ENCODE data around the gene CMAS. TPM values are rescaled to one million over a fixed set of nuclear protein-coding genes. Genes with fewer than 3 reads are reported as not detected.

Gene CMAS
- total RNA-seq, 2 donors from 2014 or later, result 50.2 to 87.3 TPM

GRCh38 chr12:22101749-22102243, 55.8 kb downstream of the CMAS start:
- no peak overlapping the region for H3K27ac ChIP-seq (ENCODE audit: low read depth, low read length)
- no peaks in the 10 kb centered on the region for H3K27me3 ChIP-seq (ENCODE audit: control insufficient read depth, insufficient read depth, low read length, poor library complexity, severe bottlenecking)
- WGBS, 2 experiments (ENCODE audit: insufficient coverage in 1 of 2, insufficient read length in 1 of 2), result 82 to 96% methylated on average over 3 to 5 of the region's 5 CpGs
- no peak overlapping the region for H3K9ac ChIP-seq (ENCODE audit: extremely low read depth, low read length, poor library complexity, severe bottlenecking)
- no peak overlapping the region for H3K4me3 ChIP-seq (ENCODE audit: low read length)
- H3K36me3 ChIP-seq (ENCODE audit: control insufficient read depth, insufficient read depth, low read length), result no peaks in the 10 kb centered on the region
- DNase-seq, result no peak
- no peak overlapping the region for H3K4me3 Mint-ChIP-seq
- H3K4me1 ChIP-seq (ENCODE audit: control insufficient read depth, insufficient read depth, low read length), result no peaks in the 10 kb centered on the region
- no peak overlapping the region for H3K27ac Mint-ChIP-seq
- H3K4me1 Mint-ChIP-seq, result peaks cover 7% of the 10 kb centered on the region
- no peaks in the 10 kb centered on the region for H3K36me3 Mint-ChIP-seq (ENCODE audit: low read depth)
- no peak for TF ChIP-seq CTCF (conservative IDR thresholded peaks at IDR 0.05)
- H3K9me3 ChIP-seq (ENCODE audit: control insufficient read depth, low read length), result peaks cover 10% of the 10 kb centered on the region
- peaks cover 24% of the 10 kb centered on the region for H3K27me3 Mint-ChIP-seq (ENCODE audit: insufficient read depth)
- H3K9me3 Mint-ChIP-seq, result no peaks in the 10 kb centered on the region

- no peak for TF ChIP-seq CTCF (conservative IDR thresholded peaks at IDR 0.05)
- Mint-ChIP-seq H3K36me3 (ENCODE audit: low read depth) (no peaks in the 10 kb centered on the region), H3K4me3 (no peak overlapping the region), H3K27ac (no peak overlapping the region), H3K9me3 (peaks cover 8% of the 10 kb centered on the region), H3K27me3 (ENCODE audit: insufficient read depth) (peaks cover 17% of the 10 kb centered on the region), H3K4me1 (peaks cover 7% of the 10 kb centered on the region)
- DNase-seq, result no peak
- Histone ChIP-seq H3K4me1 (ENCODE audit: control insufficient read depth, insufficient read depth, low read length) (no peaks in the 10 kb centered on the region), H3K36me3 (ENCODE audit: control insufficient read depth, insufficient read depth, low read length) (no peaks in the 10 kb centered on the region), H3K9ac (ENCODE audit: extremely low read depth, low read length, poor library complexity, severe bottlenecking) (no peak overlapping the region), H3K27me3 (ENCODE audit: control insufficient read depth, insufficient read depth, low read length, poor library complexity, severe bottlenecking) (no peaks in the 10 kb centered on the region), H3K27ac (ENCODE audit: low read depth, low read length) (no peak overlapping the region), H3K4me3 (ENCODE audit: low read length) (no peak overlapping the region), H3K9me3 (ENCODE audit: control insufficient read depth, low read length) (peaks cover 9% of the 10 kb centered on the region)
- WGBS, 2 experiments (ENCODE audit: insufficient coverage in 1 of 2, insufficient read length in 1 of 2), result 91 to 94% methylated on average over 2 of the region's 2 CpGs
These were observed 57.4 kb downstream of the CMAS start for GRCh38 chr12:22103418-22103817.

- no peaks in the 10 kb centered on the region for H3K9me3 ChIP-seq (ENCODE audit: control insufficient read depth, low read length)
- TF ChIP-seq CTCF (conservative IDR thresholded peaks at IDR 0.05), result no peak
- no peak for DNase-seq
- peaks cover 20% of the 10 kb centered on the region for H3K27me3 Mint-ChIP-seq (ENCODE audit: insufficient read depth)
- H3K4me3 Mint-ChIP-seq, result no peak overlapping the region
- H3K4me1 Mint-ChIP-seq, result peaks cover 2% of the 10 kb centered on the region
- no peaks in the 10 kb centered on the region for H3K4me1 ChIP-seq (ENCODE audit: control insufficient read depth, insufficient read depth, low read length)
- H3K9ac ChIP-seq (ENCODE audit: extremely low read depth, low read length, poor library complexity, severe bottlenecking), result no peak overlapping the region
- H3K36me3 Mint-ChIP-seq (ENCODE audit: low read depth), result no peaks in the 10 kb centered on the region
- no peak overlapping the region for H3K27ac Mint-ChIP-seq
- no peaks in the 10 kb centered on the region for H3K27me3 ChIP-seq (ENCODE audit: control insufficient read depth, insufficient read depth, low read length, poor library complexity, severe bottlenecking)
- H3K36me3 ChIP-seq (ENCODE audit: control insufficient read depth, insufficient read depth, low read length), result no peaks in the 10 kb centered on the region
- no peak overlapping the region for H3K4me3 ChIP-seq (ENCODE audit: low read length)
- no peak overlapping the region for H3K27ac ChIP-seq (ENCODE audit: low read depth, low read length)
- peaks cover 13% of the 10 kb centered on the region for H3K9me3 Mint-ChIP-seq
These were observed 59.5 kb downstream of the CMAS start for GRCh38 chr12:22105542-22105941.
